Stimulated activated CD4-positive, alpha-beta T cell treated with anti-CD3 and anti-CD28 coated beads, Interleukin-1b, Interleukin-23, amount 100 ng/mL, for 24 hours (primary cell): Measurements from ENCODE around the gene ICAM5.
"Not testable (repeated sequence)": the region's sequence is repeated elsewhere in the genome, so short reads cannot be mapped to it uniquely, and the experiment has no call there.

Source experiments
- DNase-seq, 4 experiments: peaks; one replicate each; pipeline ENCODE4 v3.0.0-alpha.2; 2020; ENCODE audit warnings: low read depth in 4 of 4, low spot score in 1 of 4

The ICAM5 gene

GRCh38 chr19:10289836-10290356 lies at the start of gene ICAM5:
TSS of gene ICAM5 (plus strand) at chr19:10289952. CDS start at chr19:10290044, 92 bp downstream.
- no peak for DNase-seq

- not testable (repeated sequence) for DNase-seq
Measured at GRCh38 chr19:10241826-10242449, 47.8 kb upstream of the ICAM5 start.

GRCh38 chr19:10243606-10244005 lies 46.1 kb upstream of the ICAM5 start:
- DNase-seq: no peak

- no peak for DNase-seq
Measured at GRCh38 chr19:10245189-10245939, 44.4 kb upstream of the ICAM5 start.

GRCh38 chr19:10246511-10246910 lies 43.2 kb upstream of the ICAM5 start:
- DNase-seq: no peak

GRCh38 chr19:10251792-10252694 lies 37.7 kb upstream of the ICAM5 start, which contains the start of gene MRPL4:
TSS of gene MRPL4 (plus strand) at chr19:10252214. CDS start at chr19:10252254, 40 bp downstream.
- DNase-seq: peak; percentile 86 to 94 (median 88)

- DNase-seq: no peak
Measured at GRCh38 chr19:10252707-10253106, 37.0 kb upstream of the ICAM5 start.

- DNase-seq: no peak
Measured at GRCh38 chr19:10254244-10254643, 35.5 kb upstream of the ICAM5 start.

- DNase-seq: no peak
Measured at GRCh38 chr19:10255358-10255757, 34.4 kb upstream of the ICAM5 start.

GRCh38 chr19:10256551-10256950 lies 33.2 kb upstream of the ICAM5 start:
- DNase-seq: no peak

GRCh38 chr19:10256970-10257615 lies 32.7 kb upstream of the ICAM5 start:
- no peak for DNase-seq

- no peak for DNase-seq
Measured at GRCh38 chr19:10258080-10258710, 31.6 kb upstream of the ICAM5 start.

GRCh38 chr19:10259162-10259905 lies 30.4 kb upstream of the ICAM5 start:
- peak; percentile 78 to 95 (median 86) for DNase-seq

GRCh38 chr19:10260141-10260584 lies 29.6 kb upstream of the ICAM5 start:
- peak in 3 of 4 experiments; percentile 24 to 58 (median 40) for DNase-seq

- DNase-seq: no peak
Measured at GRCh38 chr19:10262771-10263170, 27.0 kb upstream of the ICAM5 start.

GRCh38 chr19:10266706-10267105 lies 23.0 kb upstream of the ICAM5 start:
- DNase-seq: no peak

GRCh38 chr19:10268071-10268470 lies 21.7 kb upstream of the ICAM5 start:
- no peak for DNase-seq

GRCh38 chr19:10269333-10270179 lies 20.2 kb upstream of the ICAM5 start:
- peak; percentile 70 to 86 (median 82) for DNase-seq
